Esophagus muscularis mucosa (tissue), 3 donors: ENCODE data around the gene COG3.

Source experiments
- POLR2AphosphoS5 ChIP-seq, 2 donors: sonication (generic); formaldehyde crosslinking; IDR thresholded peaks; one replicate each; pipeline ENCODE4 v1.6.1; 2017; ENCODE audit warnings: antibody characterized with exemption in 2 of 2
- TF ChIP-seq, protein P1 (sequence below), 3 experiments: fragments of 200-600 bp in 2 of 3; fragments of 450-650 bp in 1 of 3; sonication (generic) in 2 of 3; IDR thresholded peaks; one replicate each; pipeline ENCODE4 v1.5.1; 2017 to 2019; ENCODE audit warnings: antibody characterized with exemption in 3 of 3, mild to moderate bottlenecking in 2 of 3, moderate library complexity in 1 of 3

DNA sequence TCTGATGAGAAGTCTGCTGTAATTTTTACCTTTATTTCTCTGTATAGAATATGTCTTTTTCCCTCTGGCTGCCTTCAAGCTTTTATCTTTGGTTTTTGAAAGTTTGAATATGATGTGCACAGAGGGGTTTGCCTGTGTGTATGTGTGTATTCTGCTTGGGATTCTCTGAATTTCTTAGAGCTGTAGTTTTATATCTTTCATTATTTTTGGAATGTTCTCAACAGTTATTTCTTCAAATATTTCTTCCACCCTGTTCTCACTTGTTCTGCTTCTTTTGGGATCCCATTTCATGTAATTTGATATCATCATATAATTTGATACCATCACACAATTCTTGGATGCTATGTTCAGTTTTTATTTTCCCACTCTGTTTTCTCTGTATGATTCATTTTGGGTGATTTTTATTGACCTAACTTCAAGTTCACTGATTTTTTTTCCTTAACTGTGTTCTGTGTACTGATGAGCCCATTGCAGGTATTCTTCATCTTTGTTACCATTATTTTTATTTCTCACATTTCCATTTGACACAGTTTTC is 7.5 kb downstream of the COG3 start:
- TF ChIP-seq POLR2AphosphoS5 (IDR thresholded peaks at IDR 0.05): no peak
- TF ChIP-seq, protein P1, sequence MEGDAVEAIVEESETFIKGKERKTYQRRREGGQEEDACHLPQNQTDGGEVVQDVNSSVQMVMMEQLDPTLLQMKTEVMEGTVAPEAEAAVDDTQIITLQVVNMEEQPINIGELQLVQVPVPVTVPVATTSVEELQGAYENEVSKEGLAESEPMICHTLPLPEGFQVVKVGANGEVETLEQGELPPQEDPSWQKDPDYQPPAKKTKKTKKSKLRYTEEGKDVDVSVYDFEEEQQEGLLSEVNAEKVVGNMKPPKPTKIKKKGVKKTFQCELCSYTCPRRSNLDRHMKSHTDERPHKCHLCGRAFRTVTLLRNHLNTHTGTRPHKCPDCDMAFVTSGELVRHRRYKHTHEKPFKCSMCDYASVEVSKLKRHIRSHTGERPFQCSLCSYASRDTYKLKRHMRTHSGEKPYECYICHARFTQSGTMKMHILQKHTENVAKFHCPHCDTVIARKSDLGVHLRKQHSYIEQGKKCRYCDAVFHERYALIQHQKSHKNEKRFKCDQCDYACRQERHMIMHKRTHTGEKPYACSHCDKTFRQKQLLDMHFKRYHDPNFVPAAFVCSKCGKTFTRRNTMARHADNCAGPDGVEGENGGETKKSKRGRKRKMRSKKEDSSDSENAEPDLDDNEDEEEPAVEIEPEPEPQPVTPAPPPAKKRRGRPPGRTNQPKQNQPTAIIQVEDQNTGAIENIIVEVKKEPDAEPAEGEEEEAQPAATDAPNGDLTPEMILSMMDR (IDR thresholded peaks at IDR 0.05): no peak
